Measurements from ENCODE around the gene ATAD5. TPM values are rescaled to one million over a fixed set of nuclear protein-coding genes. Genes with fewer than 3 reads are reported as not detected.

Gene ATAD5
- polyA plus RNA-seq = 5.3 and 6.3 TPM in 2 replicates
- 10.5 and 11.0 TPM in 2 replicates for polyA minus RNA-seq

- Histone ChIP-seq H2AFZ (ENCODE audit: low read depth, low read length) (peak within 1 kb of the TSS; percentile 68), H4K20me1 (ENCODE audit: insufficient read depth) (no peaks in the 10 kb centered on the region), H3K4me3 (ENCODE audit: low read length) (peak within 1 kb of the TSS; percentile 90), H3F3A (ENCODE audit: insufficient read depth, low read length, poor library complexity, severe bottlenecking) (no peaks in the 10 kb centered on the region), H3K79me2 (replicated peaks; ENCODE audit: insufficient read depth, low read length) (peaks cover 22% of the 10 kb centered on the region), H3K9me3 (ENCODE audit: low read length) (no peaks in the 10 kb centered on the region), H3K9ac (ENCODE audit: low read length) (peak within 1 kb of the TSS; percentile 66), H3K36me3 (ENCODE audit: insufficient read depth, low read length) (no peaks in the 10 kb centered on the region), H3K9me2 (ENCODE audit: insufficient read depth, low read length) (no peaks in the 10 kb centered on the region), H3K4me2 (ENCODE audit: low read length) (peak within 1 kb of the TSS; percentile 97), H3K27ac (ENCODE audit: low read length) (no peak within 1 kb of the TSS), H3K27me3 (ENCODE audit: insufficient read depth, low read depth, low read length) (no peaks in the 10 kb centered on the region)
- peak; percentile 50 for TF ChIP-seq RAD21 (conservative IDR thresholded peaks at IDR 0.05)
- TF ChIP-seq EP300 (conservative IDR thresholded peaks at IDR 0.05; ENCODE audit: poor library complexity, severe bottlenecking) = no peak
- no peak for TF ChIP-seq REST (IDR thresholded peaks at IDR 0.05; ENCODE audit: borderline replicate concordance)
- TF ChIP-seq TAF1 (IDR thresholded peaks at IDR 0.05; ENCODE audit: low read depth) = no peak
- TF ChIP-seq POLR2AphosphoS5 (IDR thresholded peaks at IDR 0.05) = peak; percentile 77
- no peak for TF ChIP-seq EZH2 (IDR thresholded peaks at IDR 0.05; ENCODE audit: borderline replicate concordance, insufficient read depth, low read length, poor library complexity, severe bottlenecking)
- peak; percentile 62 for TF ChIP-seq SMC3 (conservative IDR thresholded peaks at IDR 0.05; ENCODE audit: poor library complexity)
- TF ChIP-seq CTCF (IDR thresholded peaks at IDR 0.05; ENCODE audit: poor library complexity, severe bottlenecking) = no peak
- peak; percentile 92 for TF ChIP-seq MXI1 (conservative IDR thresholded peaks at IDR 0.05; ENCODE audit: poor library complexity, severe bottlenecking)
These were observed at the start of gene ATAD5 for GRCh38 chr17:30831663-30832437. Gene ATAD5 (plus strand): TSS chr17:30831966. CDS start chr17:30832348, 382 bp downstream.

GRCh38 chr17:30782206-30782605 is 49.6 kb upstream of the ATAD5 start:
- H3K27ac ChIP-seq (ENCODE audit: low read length) = no peak overlapping the region
- H3F3A ChIP-seq (ENCODE audit: insufficient read depth, low read length, poor library complexity, severe bottlenecking) = no peaks in the 10 kb centered on the region
- H3K9me2 ChIP-seq (ENCODE audit: insufficient read depth, low read length) = no peaks in the 10 kb centered on the region
- TF ChIP-seq SMC3 (conservative IDR thresholded peaks at IDR 0.05; ENCODE audit: poor library complexity) (no peak), CTCF (IDR thresholded peaks at IDR 0.05; ENCODE audit: poor library complexity, severe bottlenecking) (no peak), REST (IDR thresholded peaks at IDR 0.05; ENCODE audit: borderline replicate concordance) (no peak), POLR2AphosphoS5 (IDR thresholded peaks at IDR 0.05) (no peak), EP300 (conservative IDR thresholded peaks at IDR 0.05; ENCODE audit: poor library complexity, severe bottlenecking) (no peak), RAD21 (conservative IDR thresholded peaks at IDR 0.05) (no peak), EZH2 (IDR thresholded peaks at IDR 0.05; ENCODE audit: borderline replicate concordance, insufficient read depth, low read length, poor library complexity, severe bottlenecking) (no peak), TAF1 (IDR thresholded peaks at IDR 0.05; ENCODE audit: low read depth) (no peak), MXI1 (conservative IDR thresholded peaks at IDR 0.05; ENCODE audit: poor library complexity, severe bottlenecking) (no peak)
- no peaks in the 10 kb centered on the region for H3K27me3 ChIP-seq (ENCODE audit: insufficient read depth, low read depth, low read length)
- H3K4me2 ChIP-seq (ENCODE audit: low read length) = no peak overlapping the region
- H2AFZ ChIP-seq (ENCODE audit: low read depth, low read length) = no peak overlapping the region
- no peak overlapping the region for H3K4me3 ChIP-seq (ENCODE audit: low read length)
- H3K9ac ChIP-seq (ENCODE audit: low read length) = no peak overlapping the region
- H3K36me3 ChIP-seq (ENCODE audit: insufficient read depth, low read length) = no peaks in the 10 kb centered on the region
- H3K9me3 ChIP-seq (ENCODE audit: low read length) = no peaks in the 10 kb centered on the region
- H4K20me1 ChIP-seq (ENCODE audit: insufficient read depth) = peaks cover 3% of the 10 kb centered on the region
- H3K79me2 ChIP-seq (replicated peaks; ENCODE audit: insufficient read depth, low read length) = no peaks in the 10 kb centered on the region

Measured in neural cell (in vitro differentiated cells).